ENCODE measurements around the gene NDN. TPM values are rescaled to one million over a fixed set of nuclear protein-coding genes. Genes with fewer than 3 reads are reported as not detected.

Gene NDN
- total RNA-seq, 1 donor from 2014 or later: 3.0 TPM

DNA sequence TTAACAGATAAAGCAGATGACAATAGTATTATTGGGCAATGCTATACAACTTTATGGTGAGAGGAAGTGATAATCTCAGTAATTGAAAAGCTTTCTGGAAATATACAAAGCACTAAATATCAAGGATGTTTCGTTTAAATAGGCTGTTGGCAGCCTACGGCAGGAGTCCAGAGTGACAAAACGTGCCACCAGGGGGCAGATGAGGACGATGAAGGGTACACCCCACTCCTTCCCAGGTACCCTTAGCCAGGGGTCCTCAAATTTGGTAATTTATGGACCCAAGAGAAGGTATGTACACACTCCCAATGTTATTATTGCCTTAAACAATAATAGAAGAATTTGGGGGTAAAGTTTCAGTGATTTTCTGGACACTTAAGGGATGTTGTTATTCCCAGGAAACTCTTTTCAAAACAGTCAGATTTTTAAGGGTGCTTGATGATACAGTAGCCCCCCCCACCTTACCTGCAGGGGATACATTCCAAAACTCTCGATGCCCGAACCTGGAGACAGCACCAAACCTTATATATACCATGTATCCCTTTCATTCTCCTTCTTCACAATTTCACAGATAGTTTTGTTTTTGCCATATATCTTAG lies 38.1 kb downstream of the NDN start:
- DNase-seq (ENCODE audit: low spot score): no peak
- no peak overlapping the region for H3K27ac Mint-ChIP-seq
- H3K4me3 Mint-ChIP-seq: no peak overlapping the region
- H3K9me3 Mint-ChIP-seq: no peaks in the 10 kb centered on the region
- no peaks in the 10 kb centered on the region for H3K4me1 Mint-ChIP-seq (ENCODE audit: low read depth)
- intact Hi-C loops (cut with micrococcal nuclease): no loop called here
- peaks cover 5% of the 10 kb centered on the region for H3K27me3 Mint-ChIP-seq (ENCODE audit: insufficient read depth)
- no peaks in the 10 kb centered on the region for H3K36me3 Mint-ChIP-seq (ENCODE audit: low read depth)

GRCh38 chr15:23647421-23648370 lies 39.4 kb downstream of the NDN start, which contains the start of gene MAGEL2:
Gene MAGEL2 (minus strand): TSS chr15:23647867. CDS start chr15:23647742, 125 bp downstream.
- H3K27me3 Mint-ChIP-seq (ENCODE audit: insufficient read depth): peaks cover 5% of the 10 kb centered on the region
- H3K27ac Mint-ChIP-seq: no peak within 1 kb of the TSS
- H3K9me3 Mint-ChIP-seq: no peaks in the 10 kb centered on the region
- H3K36me3 Mint-ChIP-seq (ENCODE audit: low read depth): no peaks in the 10 kb centered on the region
- intact Hi-C loops (cut with micrococcal nuclease): no loop called here
- H3K4me3 Mint-ChIP-seq: no peak within 1 kb of the TSS
- DNase-seq (ENCODE audit: low spot score): no peak
- no peaks in the 10 kb centered on the region for H3K4me1 Mint-ChIP-seq (ENCODE audit: low read depth)

GRCh38 chr15:23647001-23647295 lies 40.2 kb downstream of the NDN start:
- H3K4me3 Mint-ChIP-seq: no peak overlapping the region
- intact Hi-C loops (cut with micrococcal nuclease): no loop called here

DNA sequence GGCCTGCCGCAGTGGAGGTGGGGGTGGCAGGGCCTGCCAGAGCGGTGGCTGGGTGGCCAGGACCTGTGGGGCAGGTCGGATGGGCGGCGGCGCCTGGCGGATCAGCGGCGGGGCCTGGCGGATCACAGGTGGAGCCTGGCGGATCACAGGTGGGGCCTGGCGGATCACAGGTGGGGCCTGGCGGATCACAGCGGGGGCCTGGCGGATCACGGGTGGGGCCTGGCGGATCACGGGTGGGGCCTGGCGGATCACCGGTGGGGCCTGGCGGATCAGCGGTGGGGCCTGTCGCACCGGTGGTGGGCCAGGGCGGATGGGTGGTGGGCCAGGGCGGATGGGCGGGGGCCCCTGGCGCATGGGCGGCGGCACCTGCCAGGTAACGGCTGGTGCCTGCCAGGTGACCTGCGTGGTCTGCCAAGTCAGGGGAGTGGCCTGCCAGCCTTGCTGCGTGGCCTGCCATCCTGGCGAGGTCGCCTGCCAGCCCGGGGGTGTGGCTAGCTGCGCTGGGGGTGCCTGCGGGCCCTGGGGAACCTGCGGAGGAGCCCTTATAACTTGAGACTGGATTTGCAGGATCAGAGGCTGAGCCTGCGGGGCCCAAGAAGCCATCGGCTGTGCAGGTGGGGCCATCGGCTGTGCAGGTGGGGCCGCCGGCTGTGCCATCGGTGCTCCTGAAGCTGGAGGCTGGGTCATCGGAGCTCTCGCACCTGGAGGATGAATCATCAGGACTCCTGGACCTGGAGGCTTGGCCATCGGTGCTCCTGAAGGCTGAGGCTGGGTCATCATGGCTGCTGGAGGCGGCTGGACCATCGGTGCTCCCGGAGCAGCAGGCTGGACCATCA lies 40.7 kb downstream of the NDN start:
- Mint-ChIP-seq H3K9me3 (no peaks in the 10 kb centered on the region), H3K27me3 (ENCODE audit: insufficient read depth) (peaks cover 5% of the 10 kb centered on the region), H3K4me1 (ENCODE audit: low read depth) (no peaks in the 10 kb centered on the region), H3K4me3 (no peak overlapping the region), H3K36me3 (ENCODE audit: low read depth) (no peaks in the 10 kb centered on the region), H3K27ac (no peak overlapping the region)
- DNase-seq (ENCODE audit: low spot score): no peak
- intact Hi-C loops (cut with micrococcal nuclease): no loop called here

More at GRCh38 chr15:23647001-23647295, 40.2 kb downstream of the NDN start:
- H3K27ac Mint-ChIP-seq: no peak overlapping the region
- H3K36me3 Mint-ChIP-seq (ENCODE audit: low read depth): no peaks in the 10 kb centered on the region
- H3K27me3 Mint-ChIP-seq (ENCODE audit: insufficient read depth): peaks cover 5% of the 10 kb centered on the region
- H3K4me1 Mint-ChIP-seq (ENCODE audit: low read depth): no peaks in the 10 kb centered on the region
- no peaks in the 10 kb centered on the region for H3K9me3 Mint-ChIP-seq
- no peak for DNase-seq (ENCODE audit: low spot score)

GRCh38 chr15:23645371-23646164 lies 41.5 kb downstream of the NDN start:
- intact Hi-C loops (cut with micrococcal nuclease): no loop called here
- no peaks in the 10 kb centered on the region for H3K4me1 Mint-ChIP-seq (ENCODE audit: low read depth)
- peaks cover 5% of the 10 kb centered on the region for H3K27me3 Mint-ChIP-seq (ENCODE audit: insufficient read depth)
- no peak overlapping the region for H3K4me3 Mint-ChIP-seq
- H3K27ac Mint-ChIP-seq: no peak overlapping the region
- H3K36me3 Mint-ChIP-seq (ENCODE audit: low read depth): no peaks in the 10 kb centered on the region
- DNase-seq (ENCODE audit: low spot score): no peak
- H3K9me3 Mint-ChIP-seq: no peaks in the 10 kb centered on the region

- Mint-ChIP-seq H3K4me1 (ENCODE audit: low read depth) (no peaks in the 10 kb centered on the region), H3K9me3 (no peaks in the 10 kb centered on the region), H3K27ac (no peak overlapping the region), H3K36me3 (ENCODE audit: low read depth) (no peaks in the 10 kb centered on the region), H3K27me3 (ENCODE audit: insufficient read depth) (peaks cover 5% of the 10 kb centered on the region), H3K4me3 (no peak overlapping the region)
- intact Hi-C loops (cut with micrococcal nuclease): loop anchor here (5.0 kb wide), 1 partner anchor 232 kb away; no protein-coding TSS in a partner anchor
- DNase-seq (ENCODE audit: low spot score): no peak
These were observed 42.3 kb downstream of the NDN start for GRCh38 chr15:23644829-23645228.

GRCh38 chr15:23642413-23643044 lies 44.6 kb downstream of the NDN start:
- H3K4me1 Mint-ChIP-seq (ENCODE audit: low read depth): no peaks in the 10 kb centered on the region
- H3K4me3 Mint-ChIP-seq: no peak overlapping the region
- no peaks in the 10 kb centered on the region for H3K27me3 Mint-ChIP-seq (ENCODE audit: insufficient read depth)
- no peaks in the 10 kb centered on the region for H3K9me3 Mint-ChIP-seq
- intact Hi-C loops (cut with micrococcal nuclease): loop anchor here (5.0 kb wide), 1 partner anchor 235 kb away; no protein-coding TSS in a partner anchor
- no peak overlapping the region for H3K27ac Mint-ChIP-seq
- no peaks in the 10 kb centered on the region for H3K36me3 Mint-ChIP-seq (ENCODE audit: low read depth)
- no peak for DNase-seq (ENCODE audit: low spot score)

Other genes starting within 250 kb of the NDN start
- not detected in 2 replicates for gene GOLGA6L2, start 240.1 kb downstream of the NDN start, total RNA-seq
- 1.7 and 2.1 TPM in 2 replicates for gene MKRN3, start 121.6 kb downstream of the NDN start, total RNA-seq
- not detected in 2 replicates for gene MAGEL2, start 39.4 kb downstream of the NDN start, total RNA-seq